Keratinocyte (primary cell): ENCODE data around the gene APCDD1L. TPM values are rescaled to one million over a fixed set of nuclear protein-coding genes. Genes with fewer than 3 reads are reported as not detected.

Source experiments
- DNase-seq: peaks from one replicate; pipeline ENCODE4 v3.0.0-alpha.2; 2011; ENCODE audit warnings: low read depth, missing footprints, low spot score
- FAIRE-seq: peaks from 2 replicates; lab custom pipeline; 2011; peaks lifted over from hg19 to GRCh38; lab: Jason Lieb, UNC
- H2AFZ ChIP-seq: 2 replicates; pipeline ENCODE4 v1.6.0; 2012; ENCODE audit warnings: low read length, control low read depth, inconsistent platforms; ENCODE audit not compliant: control insufficient read depth
- H3K27ac ChIP-seq: 2 replicates; pipeline ENCODE4 v1.5.1; 2011; ENCODE audit warnings: low read length; ENCODE audit not compliant: control insufficient read depth, insufficient read depth
- H3K27me3 ChIP-seq: 3 replicates; pipeline ENCODE4 v1.6.0; 2011; ENCODE audit warnings: low read length; ENCODE audit not compliant: control insufficient read depth, insufficient read depth; ENCODE audit errors: extremely low read depth
- H3K36me3 ChIP-seq, 2 experiments: 2 replicates in 1 of 2; 3 replicates in 1 of 2; pipeline ENCODE4 v1.5.1; 2011; ENCODE audit warnings: low read length in 2 of 2, mild to moderate bottlenecking in 1 of 2; ENCODE audit not compliant: control insufficient read depth in 2 of 2, insufficient read depth in 2 of 2; ENCODE audit errors: extremely low read depth in 1 of 2
- H3K4me1 ChIP-seq: 3 replicates; pipeline ENCODE4 v1.5.1; 2011; ENCODE audit warnings: low read length; ENCODE audit not compliant: control insufficient read depth, insufficient read depth; ENCODE audit errors: extremely low read depth
- H3K4me2 ChIP-seq: 3 replicates; pipeline ENCODE4 v1.6.0; 2011; ENCODE audit warnings: low read depth, low read length; ENCODE audit not compliant: control insufficient read depth, insufficient read depth; ENCODE audit errors: extremely low read depth
- H3K4me3 ChIP-seq, 3 experiments: fragments of 200-600 bp in 1 of 3; sonication (generic) in 1 of 3; 2 replicates in 2 of 3; 3 replicates in 1 of 3; pipeline ENCODE4 v1.5.1; 2011 to 2016; ENCODE audit warnings: low read length in 3 of 3, mild to moderate bottlenecking in 3 of 3, control low read depth in 2 of 3, inconsistent platforms in 1 of 3, low read depth in 1 of 3, mixed read lengths in 1 of 3, mixed run types in 1 of 3, moderate library complexity in 1 of 3; ENCODE audit not compliant: control insufficient read depth in 2 of 3, insufficient read depth in 2 of 3; ENCODE audit errors: extremely low read depth in 1 of 3
- H3K79me2 ChIP-seq: 2 replicates; pipeline ENCODE4 v1.6.0; 2012; ENCODE audit warnings: low read length; ENCODE audit not compliant: control insufficient read depth, insufficient read depth
- H3K9ac ChIP-seq: 3 replicates; pipeline ENCODE4 v1.6.0; 2011; ENCODE audit warnings: low read length; ENCODE audit not compliant: control insufficient read depth, insufficient read depth; ENCODE audit errors: extremely low read depth
- H3K9me1 ChIP-seq: 3 replicates; pipeline ENCODE4 v1.6.0; 2011; ENCODE audit warnings: low read length; ENCODE audit not compliant: control insufficient read depth, insufficient read depth; ENCODE audit errors: extremely low read depth
- H3K9me3 ChIP-seq: 2 replicates; pipeline ENCODE4 v1.5.1; 2012; ENCODE audit warnings: low read depth, low read length; ENCODE audit not compliant: control insufficient read depth
- H4K20me1 ChIP-seq: 3 replicates; pipeline ENCODE4 v1.6.0; 2011; ENCODE audit warnings: low read length; ENCODE audit not compliant: control insufficient read depth, insufficient read depth; ENCODE audit errors: extremely low read depth
- EZH2 ChIP-seq: IDR thresholded peaks from one replicate; pipeline ENCODE4 v1.6.1; 2012; ENCODE audit warnings: inconsistent platforms, mild to moderate bottlenecking, low read length, moderate library complexity
- dilution Hi-C: fragments of 300-500 bp; cut with MboI; formaldehyde crosslinking; loops from one replicate; pipeline ENCODE4 v1.7.0; 2020; ENCODE audit warnings: low sequenced_read_pairs; ENCODE audit not compliant: extremely low pct_ligation_motif_present
- polyA plus RNA-seq, 5 experiments: library from polyadenylated mRNA; depleted of rRNA in 3 of 5; stranded (reverse) in 3 of 5; stranded (forward) in 1 of 5; unstranded in 1 of 5; fragments of >200 nt; gene quantifications; 1 replicate in 1 of 5; 2 replicates in 3 of 5; 3 replicates in 1 of 5; pipeline versions ENCODE4 v1.2.1 to v1.2.3, GENCODE V29; 2011 to 2012; ENCODE audit warnings: missing spikeins in 2 of 5, low read depth in 1 of 5, low replicate concordance in 1 of 5
- TF ChIP-seq, protein P1 (sequence below), 3 experiments: IDR thresholded peaks in 1 of 3; conservative IDR thresholded peaks in 1 of 3; optimal IDR thresholded peaks in 1 of 3; 2 replicates in 2 of 3; 3 replicates in 1 of 3; pipeline versions ENCODE3 to v1.5.1; 2011; ENCODE audit warnings: low read length in 3 of 3, mild to moderate bottlenecking in 3 of 3, moderate library complexity in 2 of 3, control low read depth in 1 of 3, inconsistent platforms in 1 of 3; ENCODE audit not compliant: insufficient read depth in 2 of 3; ENCODE audit errors: extremely low read depth in 1 of 3

The APCDD1L gene
- polyA plus RNA-seq, 1 donor (not counting 4 experiments of a cell fraction or from before 2014, with no cell fraction given): 0.67 TPM

DNA sequence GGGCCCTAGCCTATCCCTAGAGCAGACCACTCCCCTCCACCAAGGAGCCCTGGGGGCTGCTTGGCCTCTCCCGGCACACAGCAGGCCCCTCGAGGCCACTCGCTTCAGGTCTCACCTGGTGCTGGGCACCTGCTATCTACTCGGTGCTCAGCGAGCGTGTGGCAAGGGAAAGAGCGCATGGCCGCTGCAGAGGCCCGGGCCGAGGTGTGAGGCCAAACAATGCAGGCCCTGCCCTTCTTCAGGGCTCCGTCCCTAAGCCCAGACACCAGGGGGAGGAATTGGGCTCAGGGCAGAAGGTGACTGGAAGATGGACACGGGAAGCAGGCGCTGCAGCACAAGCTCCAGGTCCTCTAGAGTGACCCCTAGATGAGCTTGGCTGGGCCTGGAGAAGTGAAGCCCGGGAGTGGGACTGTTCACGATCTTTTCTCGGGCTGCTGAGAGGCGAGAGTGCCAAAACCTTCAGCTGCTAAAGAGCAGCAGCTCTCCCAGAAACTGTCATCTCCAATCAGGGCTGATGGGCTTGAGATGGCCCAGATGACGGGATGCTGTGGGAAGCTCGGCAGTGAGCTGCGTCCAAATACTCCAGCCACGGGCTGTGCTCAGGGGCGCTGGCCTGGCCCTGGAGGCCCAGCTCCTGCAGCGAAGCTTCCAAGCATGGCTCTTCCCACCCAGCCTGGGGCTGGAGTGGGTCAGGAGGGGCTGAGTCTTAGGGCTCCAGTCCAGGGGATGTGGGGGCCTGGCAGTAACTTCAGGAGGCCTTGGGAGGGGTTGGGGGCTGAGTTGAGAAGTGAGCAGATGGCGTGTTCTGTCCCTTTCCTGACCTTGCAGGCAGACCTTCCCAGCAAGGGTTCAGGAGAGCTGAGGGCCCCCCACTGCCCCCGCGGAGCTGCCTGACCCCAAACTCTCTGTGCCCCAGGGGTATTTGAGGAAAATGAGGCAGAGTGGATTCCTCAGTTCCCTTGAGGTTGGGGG, 43.7 kb downstream of the APCDD1L start:
- no peak overlapping the region for H2AFZ ChIP-seq
- no peaks in the 10 kb centered on the region for H3K79me2 ChIP-seq
- H3K36me3 ChIP-seq: no peaks in the 10 kb centered on the region
- H3K4me1 ChIP-seq: no peaks in the 10 kb centered on the region
- H3K9me1 ChIP-seq: no peaks in the 10 kb centered on the region
- no peak overlapping the region for H3K9ac ChIP-seq
- dilution Hi-C loops: no loop called here
- TF ChIP-seq, protein P1, sequence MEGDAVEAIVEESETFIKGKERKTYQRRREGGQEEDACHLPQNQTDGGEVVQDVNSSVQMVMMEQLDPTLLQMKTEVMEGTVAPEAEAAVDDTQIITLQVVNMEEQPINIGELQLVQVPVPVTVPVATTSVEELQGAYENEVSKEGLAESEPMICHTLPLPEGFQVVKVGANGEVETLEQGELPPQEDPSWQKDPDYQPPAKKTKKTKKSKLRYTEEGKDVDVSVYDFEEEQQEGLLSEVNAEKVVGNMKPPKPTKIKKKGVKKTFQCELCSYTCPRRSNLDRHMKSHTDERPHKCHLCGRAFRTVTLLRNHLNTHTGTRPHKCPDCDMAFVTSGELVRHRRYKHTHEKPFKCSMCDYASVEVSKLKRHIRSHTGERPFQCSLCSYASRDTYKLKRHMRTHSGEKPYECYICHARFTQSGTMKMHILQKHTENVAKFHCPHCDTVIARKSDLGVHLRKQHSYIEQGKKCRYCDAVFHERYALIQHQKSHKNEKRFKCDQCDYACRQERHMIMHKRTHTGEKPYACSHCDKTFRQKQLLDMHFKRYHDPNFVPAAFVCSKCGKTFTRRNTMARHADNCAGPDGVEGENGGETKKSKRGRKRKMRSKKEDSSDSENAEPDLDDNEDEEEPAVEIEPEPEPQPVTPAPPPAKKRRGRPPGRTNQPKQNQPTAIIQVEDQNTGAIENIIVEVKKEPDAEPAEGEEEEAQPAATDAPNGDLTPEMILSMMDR (optimal IDR thresholded peaks at IDR 0.05 in 1 of 3, IDR thresholded peaks at IDR 0.05 in 1 of 3, conservative IDR thresholded peaks at IDR 0.05 in 1 of 3; ENCODE audit: extremely low read depth in 1 of 3, insufficient read depth in 2 of 3, low read length in 3 of 3): no peak
- TF ChIP-seq EZH2: no peak
- H3K27ac ChIP-seq: no peak overlapping the region
- H4K20me1 ChIP-seq: no peaks in the 10 kb centered on the region
- no peaks in the 10 kb centered on the region for H3K27me3 ChIP-seq
- no peak for DNase-seq
- H3K4me2 ChIP-seq: no peak overlapping the region
- no peak for FAIRE-seq
- H3K9me3 ChIP-seq: no peaks in the 10 kb centered on the region
- no peak overlapping the region for H3K4me3 ChIP-seq

- H3K4me3 ChIP-seq: no peak overlapping the region
- no peak for DNase-seq
- no peak for FAIRE-seq
These were observed 44.6 kb downstream of the APCDD1L start for GRCh38 chr20:58470336-58471192.

More at GRCh38 chr20:58470336-58471192, 44.6 kb downstream of the APCDD1L start:
- TF ChIP-seq, protein P1 (optimal IDR thresholded peaks at IDR 0.05 in 1 of 3, IDR thresholded peaks at IDR 0.05 in 1 of 3, conservative IDR thresholded peaks at IDR 0.05 in 1 of 3; ENCODE audit: extremely low read depth in 1 of 3, insufficient read depth in 2 of 3, low read length in 3 of 3): no peak
- no peak for TF ChIP-seq EZH2
- no peak overlapping the region for H3K4me2 ChIP-seq
- H3K36me3 ChIP-seq: no peaks in the 10 kb centered on the region
- H2AFZ ChIP-seq: no peak overlapping the region
- no peaks in the 10 kb centered on the region for H3K4me1 ChIP-seq
- dilution Hi-C loops: no loop called here
- H3K9ac ChIP-seq: no peak overlapping the region
- no peaks in the 10 kb centered on the region for H3K9me3 ChIP-seq
- H4K20me1 ChIP-seq: no peaks in the 10 kb centered on the region
- H3K79me2 ChIP-seq: no peaks in the 10 kb centered on the region
- no peak overlapping the region for H3K27ac ChIP-seq
- H3K27me3 ChIP-seq: no peaks in the 10 kb centered on the region
- no peaks in the 10 kb centered on the region for H3K9me1 ChIP-seq
